H9 (cell line): ENCODE measurements around the gene MFSD2B. TPM values are rescaled to one million over a fixed set of nuclear protein-coding genes. Genes with fewer than 3 reads are reported as not detected.

Experiments used
- DNase-seq: peaks from one replicate; pipeline ENCODE4 v3.0.0-alpha.2; 2017
- H2AFZ ChIP-seq: one replicate; pipeline ENCODE4 v1.6.1; 2013; ENCODE audit warnings: mild to moderate bottlenecking, low read length, control low read depth, moderate library complexity
- H2AK5ac ChIP-seq: 2 replicates; pipeline ENCODE4 v1.6.1; 2013; ENCODE audit warnings: low read length, control low read depth, mixed read lengths; ENCODE audit not compliant: insufficient read length
- H2BK120ac ChIP-seq: one replicate; pipeline ENCODE4 v1.6.1; 2013; ENCODE audit warnings: low read depth, mild to moderate bottlenecking, low read length, control low read depth, inconsistent platforms; ENCODE audit not compliant: poor library complexity, severe bottlenecking
- H2BK12ac ChIP-seq: 2 replicates; pipeline ENCODE4 v1.6.1; 2013; ENCODE audit warnings: low read length, control low read depth, mixed read lengths, low read depth; ENCODE audit not compliant: insufficient read length
- H2BK15ac ChIP-seq: 2 replicates; pipeline ENCODE4 v1.6.1; 2013; ENCODE audit warnings: low read depth, low read length, control low read depth
- H2BK20ac ChIP-seq: one replicate; pipeline ENCODE4 v1.6.1; 2013; ENCODE audit warnings: low read depth, mild to moderate bottlenecking, low read length, control low read depth, inconsistent platforms; ENCODE audit not compliant: poor library complexity, severe bottlenecking
- H2BK5ac ChIP-seq: 2 replicates; pipeline ENCODE4 v1.6.1; 2013; ENCODE audit warnings: low read length, control low read depth, mixed read lengths; ENCODE audit not compliant: insufficient read length
- H3K14ac ChIP-seq: 2 replicates; pipeline ENCODE4 v1.6.1; 2013; ENCODE audit warnings: low read length, control low read depth; ENCODE audit not compliant: insufficient read depth
- H3K18ac ChIP-seq: 2 replicates; pipeline ENCODE4 v1.6.1; 2013; ENCODE audit warnings: low read depth, mild to moderate bottlenecking, mixed read lengths, low read length, control low read depth; ENCODE audit not compliant: insufficient read length
- H3K23ac ChIP-seq: 2 replicates; pipeline ENCODE4 v1.6.1; 2013; ENCODE audit warnings: low read length, control low read depth, mixed read lengths, low read depth; ENCODE audit not compliant: insufficient read length
- H3K23me2 ChIP-seq: 2 replicates; pipeline ENCODE4 v1.6.1; 2013; ENCODE audit warnings: low read depth, mild to moderate bottlenecking, mixed read lengths, low read length, control low read depth; ENCODE audit not compliant: insufficient read length, poor library complexity, severe bottlenecking
- H3K27ac ChIP-seq: 2 replicates; pipeline ENCODE4 v1.5.1; 2013; ENCODE audit warnings: low read length, control low read depth, mixed read lengths, low read depth; ENCODE audit not compliant: insufficient read length
- H3K27me3 ChIP-seq: 2 replicates; pipeline ENCODE4 v1.6.1; 2013; ENCODE audit warnings: low read length, control low read depth, inconsistent platforms; ENCODE audit not compliant: insufficient read depth
- H3K4ac ChIP-seq: 2 replicates; pipeline ENCODE4 v1.6.1; 2013; ENCODE audit warnings: low read depth, mild to moderate bottlenecking, control low read depth, inconsistent platforms, low read length, moderate library complexity
- H3K4me1 ChIP-seq: 2 replicates; pipeline ENCODE4 v1.6.1; 2013; ENCODE audit warnings: low read length, control low read depth, inconsistent platforms; ENCODE audit not compliant: insufficient read depth
- H3K4me2 ChIP-seq: 2 replicates; pipeline ENCODE4 v1.6.1; 2013; ENCODE audit warnings: low read length, control low read depth, mixed read lengths; ENCODE audit not compliant: insufficient read length, insufficient read depth
- H3K56ac ChIP-seq: 2 replicates; pipeline ENCODE4 v1.6.1; 2013; ENCODE audit warnings: low read depth, mild to moderate bottlenecking, mixed read lengths, low read length, control low read depth; ENCODE audit not compliant: insufficient read length
- H3K79me1 ChIP-seq: 2 replicates; pipeline ENCODE4 v1.6.1; 2013; ENCODE audit warnings: low read depth, mild to moderate bottlenecking, moderate library complexity, low read length, control low read depth, inconsistent platforms; ENCODE audit not compliant: insufficient read depth, poor library complexity, severe bottlenecking
- H3K79me2 ChIP-seq: 2 replicates; pipeline ENCODE4 v1.6.1; 2013; ENCODE audit warnings: low read length, control low read depth, inconsistent platforms; ENCODE audit not compliant: insufficient read depth
- H3K9ac ChIP-seq: 2 replicates; pipeline ENCODE4 v1.6.1; 2013; ENCODE audit warnings: low read length, control low read depth, mixed read lengths; ENCODE audit not compliant: insufficient read length; ENCODE audit errors: extremely low read depth
- H3K9me3 ChIP-seq: one replicate; pipeline ENCODE4 v1.6.1; 2013; ENCODE audit warnings: low read depth, low read length, inconsistent platforms; ENCODE audit not compliant: control insufficient read depth
- H3T11ph ChIP-seq: one replicate; pipeline ENCODE4 v1.6.1; 2013; ENCODE audit warnings: mild to moderate bottlenecking, low read length, control low read depth, inconsistent platforms
- H4K20me1 ChIP-seq: one replicate; pipeline ENCODE4 v1.6.1; 2013; ENCODE audit not compliant: control insufficient read depth, insufficient read length, insufficient read depth
- H4K5ac ChIP-seq: 2 replicates; pipeline ENCODE4 v1.6.1; 2013; ENCODE audit warnings: low read depth, mild to moderate bottlenecking, mixed read lengths, low read length, control low read depth; ENCODE audit not compliant: insufficient read length
- H4K8ac ChIP-seq: replicated peaks from 2 replicates; pipeline ENCODE4 v1.6.1; 2013; ENCODE audit warnings: low read length, control low read depth, mixed read lengths, low read depth; ENCODE audit not compliant: insufficient read length
- H4K91ac ChIP-seq: 2 replicates; pipeline ENCODE4 v1.6.1; 2013; ENCODE audit warnings: low read depth, mild to moderate bottlenecking, moderate library complexity, mixed read lengths, low read length, control low read depth; ENCODE audit not compliant: insufficient read length
- H3K27ac Mint-ChIP-seq, 3 experiments: 2 replicates in 2 of 3; 3 replicates in 1 of 3; pipeline ENCODE4 v1.8.0; 2020 to 2021; ENCODE audit warnings: mixed read lengths in 3 of 3, mild to moderate bottlenecking in 1 of 3, moderate library complexity in 1 of 3
- H3K27me3 Mint-ChIP-seq: 2 replicates; pipeline ENCODE4 v1.8.0; 2021; ENCODE audit warnings: low read depth, mild to moderate bottlenecking, moderate library complexity, mixed read lengths
- H3K36me3 Mint-ChIP-seq, 3 experiments: 2 replicates in 2 of 3; 3 replicates in 1 of 3; pipeline ENCODE4 v1.8.0; 2020 to 2021; ENCODE audit warnings: low read depth in 3 of 3, mixed read lengths in 3 of 3; ENCODE audit not compliant: insufficient read depth in 1 of 3
- H3K4me1 Mint-ChIP-seq, 2 experiments: 2 replicates each; pipeline ENCODE4 v1.8.0; 2020; ENCODE audit warnings: mixed read lengths in 2 of 2
- H3K4me3 Mint-ChIP-seq, 2 experiments: 2 replicates in 1 of 2; 3 replicates in 1 of 2; pipeline ENCODE4 v1.8.0; 2020 to 2021; ENCODE audit warnings: mild to moderate bottlenecking in 2 of 2, mixed read lengths in 2 of 2, moderate library complexity in 1 of 2
- H3K9me3 Mint-ChIP-seq, 2 experiments: 2 replicates in 1 of 2; 3 replicates in 1 of 2; pipeline ENCODE4 v1.8.0; 2020; ENCODE audit warnings: mild to moderate bottlenecking in 2 of 2, mixed read lengths in 2 of 2, moderate library complexity in 1 of 2
- WGBS: extraction: QIAGEN DNeasy Blood & Tissue Kit; methylation state at CpG from one replicate; pipeline ENCODE4 v1.1.7; 2013; ENCODE audit warnings: missing lambda C conversion rate, low lambda C conversion rate, mixed read lengths; ENCODE audit not compliant: insufficient read length; ENCODE audit errors: extremely low coverage; 5-methylcytosine and 5-hydroxymethylcytosine counted together
- total RNA-seq: library from RNA; stranded (reverse); gene quantifications from 2 replicates; pipeline ENCODE4 v1.2.1, GENCODE V29; 2021
- TF ChIP-seq, protein P1 (sequence below): fragments of 200-600 bp; sonication (generic); conservative IDR thresholded peaks from 3 replicates; pipeline ENCODE4 v1.8.0; 2021; ENCODE audit warnings: antibody characterized with exemption, mild to moderate bottlenecking

Gene MFSD2B
- total RNA-seq, 1 experiment from 2014 or later, result 1.3 TPM

DNA sequence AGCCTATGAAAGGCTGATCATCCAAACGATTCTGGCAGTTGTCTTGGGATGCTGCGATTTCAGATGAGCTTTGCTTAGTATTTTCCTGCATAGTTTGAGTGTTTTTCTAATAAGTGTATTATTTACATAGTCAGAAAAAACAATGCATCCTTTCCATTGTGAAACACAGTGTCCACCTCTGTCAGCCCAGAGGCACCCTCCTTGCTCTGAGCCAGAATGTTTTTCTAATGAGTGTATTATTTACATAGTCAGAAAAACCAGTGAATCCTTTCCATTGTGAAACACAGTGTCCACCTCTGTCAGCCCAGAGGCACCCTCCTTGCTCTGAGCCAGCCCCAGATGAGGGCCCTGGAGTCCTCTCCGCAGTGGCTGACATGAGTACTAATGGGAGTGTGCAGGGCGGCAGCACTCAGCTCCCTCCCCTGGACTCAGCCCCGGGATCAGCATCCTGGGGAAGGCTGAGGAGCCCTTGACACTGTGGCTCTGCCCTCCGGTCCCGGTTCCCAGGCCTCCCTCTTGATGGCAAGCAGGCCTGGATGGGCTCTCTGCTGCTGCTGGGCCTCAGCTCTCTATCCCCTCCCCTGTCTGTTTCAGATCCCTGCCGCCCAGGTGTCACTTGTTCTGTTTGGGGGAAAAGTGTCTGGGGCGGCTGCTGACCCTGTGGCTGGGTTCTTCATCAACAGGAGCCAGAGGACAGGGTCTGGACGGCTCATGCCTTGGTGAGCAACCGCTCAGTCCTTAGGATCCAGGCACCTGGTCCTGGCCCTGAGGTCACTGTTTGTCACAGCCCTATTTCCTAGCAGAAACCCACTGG lies 5.9 kb downstream of the MFSD2B start:
- Histone ChIP-seq H3K27ac (no peak overlapping the region), H2BK5ac (no peak overlapping the region), H2AFZ (no peak overlapping the region), H4K8ac (no peak overlapping the region), H3K56ac (no peak overlapping the region), H2BK15ac (no peak overlapping the region), H3K9ac (no peak overlapping the region), H3K14ac (no peak overlapping the region), H3K4me2 (no peak overlapping the region), H2BK20ac (no peak overlapping the region), H2BK120ac (no peak overlapping the region), H3K79me1 (no peaks in the 10 kb centered on the region), H4K20me1 (no peaks in the 10 kb centered on the region), H3K27me3 (no peaks in the 10 kb centered on the region), H4K91ac (no peak overlapping the region), H2AK5ac (no peak overlapping the region), H3K9me3 (no peaks in the 10 kb centered on the region), H3K23ac (no peak overlapping the region), H3K23me2 (peaks cover 2% of the 10 kb centered on the region), H4K5ac (no peak overlapping the region), H3K4ac (no peak overlapping the region; the same call in 1 of the 2 replicates), H3T11ph (no peak overlapping the region), H3K79me2 (no peaks in the 10 kb centered on the region), H3K4me1 (no peaks in the 10 kb centered on the region; the same call in 1 of the 2 replicates), H3K18ac (no peak overlapping the region), H2BK12ac (no peak overlapping the region)
- peak overlapping the region in 2 of 3 experiments; percentile 39 to 87; a peak in 4 of 7 replicates for H3K27ac Mint-ChIP-seq
- TF ChIP-seq, protein P1, sequence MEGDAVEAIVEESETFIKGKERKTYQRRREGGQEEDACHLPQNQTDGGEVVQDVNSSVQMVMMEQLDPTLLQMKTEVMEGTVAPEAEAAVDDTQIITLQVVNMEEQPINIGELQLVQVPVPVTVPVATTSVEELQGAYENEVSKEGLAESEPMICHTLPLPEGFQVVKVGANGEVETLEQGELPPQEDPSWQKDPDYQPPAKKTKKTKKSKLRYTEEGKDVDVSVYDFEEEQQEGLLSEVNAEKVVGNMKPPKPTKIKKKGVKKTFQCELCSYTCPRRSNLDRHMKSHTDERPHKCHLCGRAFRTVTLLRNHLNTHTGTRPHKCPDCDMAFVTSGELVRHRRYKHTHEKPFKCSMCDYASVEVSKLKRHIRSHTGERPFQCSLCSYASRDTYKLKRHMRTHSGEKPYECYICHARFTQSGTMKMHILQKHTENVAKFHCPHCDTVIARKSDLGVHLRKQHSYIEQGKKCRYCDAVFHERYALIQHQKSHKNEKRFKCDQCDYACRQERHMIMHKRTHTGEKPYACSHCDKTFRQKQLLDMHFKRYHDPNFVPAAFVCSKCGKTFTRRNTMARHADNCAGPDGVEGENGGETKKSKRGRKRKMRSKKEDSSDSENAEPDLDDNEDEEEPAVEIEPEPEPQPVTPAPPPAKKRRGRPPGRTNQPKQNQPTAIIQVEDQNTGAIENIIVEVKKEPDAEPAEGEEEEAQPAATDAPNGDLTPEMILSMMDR, result no peak
- no peak overlapping the region for H3K4me3 Mint-ChIP-seq
- no peak for DNase-seq
- no peaks in the 10 kb centered on the region for H3K9me3 Mint-ChIP-seq
- H3K27me3 Mint-ChIP-seq, result peaks cover 4% of the 10 kb centered on the region
- peaks cover 20 to 21% of the 10 kb centered on the region in 2 experiments for H3K4me1 Mint-ChIP-seq
- no peaks in the 10 kb centered on the region; a peak in 1 of 7 replicates for H3K36me3 Mint-ChIP-seq
- WGBS, result no CpG with 5 or more reads among the region's 11 CpGs
